Suppressor macrophage treated with lipopolysaccharide for 4 hours (primary cell): ENCODE data around the gene PLIN1.
A peak's percentile ranks its signal among the peaks of the same experiment; 100 is the strongest.

Source experiments
- DNase-seq: peaks from one replicate; pipeline ENCODE4 v3.0.0-alpha.2; 2020

PLIN1 gene

DNA sequence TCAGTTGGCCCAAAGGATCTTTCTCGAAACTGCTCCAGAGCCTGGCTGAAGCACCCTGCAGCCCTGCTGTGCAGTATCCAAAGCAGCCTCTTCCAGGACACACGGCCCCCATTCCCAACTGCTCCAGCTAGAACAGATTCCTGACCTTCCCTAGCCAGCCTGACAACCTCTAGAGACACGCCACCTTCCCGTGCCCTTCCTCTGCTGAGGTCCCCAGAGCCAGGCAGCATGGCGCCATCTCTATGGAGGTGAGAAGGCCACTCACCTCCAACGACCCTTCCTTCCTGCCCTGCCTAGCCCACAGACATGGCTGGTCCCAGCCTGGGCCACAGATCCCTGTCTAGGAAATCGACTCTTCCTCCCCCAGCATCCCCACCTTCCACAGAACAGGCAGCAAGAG lies 27.0 kb downstream of the PLIN1 start:
- DNase-seq, result no peak

DNA sequence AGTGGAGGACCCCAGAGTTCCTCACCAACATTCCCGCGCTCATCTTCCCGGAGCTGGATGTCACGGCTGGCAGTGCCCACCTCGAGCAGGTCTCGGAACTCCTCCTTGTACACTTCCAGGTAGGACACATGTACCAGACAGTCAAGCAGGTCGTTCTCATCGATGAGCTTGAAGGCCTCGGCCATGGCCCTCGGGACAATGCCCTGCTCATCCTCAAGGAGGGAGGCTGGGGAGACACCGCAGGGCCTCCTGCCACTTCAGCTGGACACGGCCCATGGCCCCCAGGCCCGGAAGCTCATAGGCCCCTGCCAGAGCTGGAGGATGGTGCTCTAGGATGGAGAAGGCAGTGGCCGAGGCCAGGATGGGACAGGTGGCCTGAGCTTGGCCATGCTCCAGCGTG lies 29.5 kb downstream of the PLIN1 start:
- DNase-seq, result no peak

DNA sequence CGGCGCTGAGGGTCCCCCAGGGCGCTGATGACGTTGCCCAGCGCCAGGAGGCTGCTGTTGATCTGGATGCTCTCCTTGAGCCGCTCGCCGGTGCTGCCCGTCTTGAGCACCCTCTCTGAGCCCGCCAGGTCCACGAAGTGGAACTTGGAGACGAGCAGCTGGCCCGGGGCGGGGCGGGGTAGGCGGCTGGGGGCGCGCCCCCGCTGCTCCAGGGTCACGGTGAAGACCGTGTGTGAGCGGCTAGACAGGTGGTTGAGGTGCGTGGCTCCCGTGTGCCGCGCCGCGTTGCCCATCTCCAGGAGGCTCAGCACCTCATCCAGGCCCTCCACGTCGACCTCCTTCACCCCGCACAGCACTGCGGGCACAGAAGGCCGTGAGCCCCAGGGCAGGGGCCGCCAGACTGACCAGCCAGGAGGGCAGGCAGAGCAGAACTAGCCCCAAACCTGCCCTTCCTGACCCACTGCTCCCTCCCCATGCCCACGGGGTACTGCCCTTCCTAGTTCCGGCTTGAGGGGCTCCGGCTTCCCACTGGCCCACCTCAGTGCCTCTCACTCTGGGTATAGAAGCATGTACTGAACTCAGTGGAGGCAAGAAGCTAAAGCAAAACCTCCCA lies 30.0 kb downstream of the PLIN1 start:
- DNase-seq, result no peak

DNA sequence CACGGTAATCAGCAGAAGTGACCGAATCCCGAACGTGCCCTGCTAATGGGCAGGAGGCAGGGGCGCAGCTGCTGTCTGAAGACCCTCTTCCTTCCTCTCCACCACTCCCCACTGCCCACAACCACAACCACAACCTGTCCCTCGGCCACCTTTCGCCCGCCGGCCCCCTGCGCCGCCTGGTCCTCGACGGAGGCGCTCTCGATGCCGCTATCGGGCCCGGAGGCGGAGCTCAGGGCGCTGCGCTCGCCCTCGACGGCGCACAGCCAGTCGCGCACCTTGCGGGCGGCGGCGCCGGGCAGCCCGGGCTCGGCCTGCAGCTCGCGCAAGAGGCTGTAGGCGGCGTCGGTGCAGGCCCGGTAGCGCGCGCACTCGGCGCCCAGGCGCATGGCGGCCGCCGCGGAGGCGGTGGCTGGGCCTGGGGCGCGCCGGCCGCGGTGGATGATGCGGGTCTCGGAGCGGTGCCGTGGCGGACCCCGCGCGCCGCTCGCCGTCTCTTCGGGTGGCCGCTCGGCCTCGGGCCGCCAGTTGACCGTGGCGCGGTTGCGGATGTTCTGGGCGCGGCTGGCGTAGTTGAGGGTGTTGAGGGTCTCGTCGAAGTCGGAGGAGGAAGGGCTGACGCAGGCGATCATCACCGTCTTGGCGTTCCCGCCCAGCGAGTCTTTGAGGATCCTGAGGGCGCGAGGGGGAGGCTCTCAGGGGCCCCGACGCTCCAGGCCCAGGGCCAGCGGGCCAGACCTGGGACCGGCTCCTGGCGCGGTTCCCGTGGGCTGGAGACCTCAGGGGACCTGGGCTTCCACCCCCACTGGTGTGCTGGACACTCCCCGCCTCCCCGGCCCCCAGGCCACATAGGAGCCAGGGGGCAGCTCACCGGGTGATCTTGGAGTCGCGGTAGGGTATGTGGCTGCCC lies 30.8 kb downstream of the PLIN1 start:
- no peak for DNase-seq

DNA sequence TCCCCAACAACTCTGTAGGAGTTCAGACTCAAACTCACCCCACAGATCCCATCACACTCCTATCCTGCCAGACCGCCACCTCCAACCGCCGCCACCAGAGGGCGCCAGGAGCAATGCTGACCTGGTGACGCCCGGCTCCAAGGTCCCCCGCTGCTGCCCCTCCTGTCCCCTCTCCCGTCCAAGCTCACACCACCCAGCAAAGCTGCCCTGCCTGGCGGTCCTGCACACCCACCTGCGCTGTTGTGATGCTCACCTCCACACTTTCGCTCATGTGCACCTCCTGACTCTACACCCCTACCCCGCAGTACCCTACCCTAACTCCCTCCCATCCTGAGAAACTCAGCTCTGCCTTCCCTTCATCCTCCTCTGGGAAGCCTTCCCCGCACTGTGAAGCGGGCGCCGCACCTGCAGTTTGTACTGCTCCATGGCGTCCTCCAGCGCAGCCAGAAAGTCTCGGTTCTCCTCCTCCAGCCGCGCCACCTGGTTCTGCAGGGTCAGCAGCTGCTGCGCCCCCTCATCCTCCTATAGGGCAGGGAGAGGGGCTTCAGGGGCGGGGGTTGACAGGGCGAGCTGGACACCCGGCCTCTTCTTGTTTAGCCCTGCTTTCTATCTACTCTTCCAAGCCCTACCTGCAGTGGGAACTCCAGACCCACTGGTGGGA lies 31.8 kb downstream of the PLIN1 start:
- DNase-seq, result peak; percentile 71

DNA sequence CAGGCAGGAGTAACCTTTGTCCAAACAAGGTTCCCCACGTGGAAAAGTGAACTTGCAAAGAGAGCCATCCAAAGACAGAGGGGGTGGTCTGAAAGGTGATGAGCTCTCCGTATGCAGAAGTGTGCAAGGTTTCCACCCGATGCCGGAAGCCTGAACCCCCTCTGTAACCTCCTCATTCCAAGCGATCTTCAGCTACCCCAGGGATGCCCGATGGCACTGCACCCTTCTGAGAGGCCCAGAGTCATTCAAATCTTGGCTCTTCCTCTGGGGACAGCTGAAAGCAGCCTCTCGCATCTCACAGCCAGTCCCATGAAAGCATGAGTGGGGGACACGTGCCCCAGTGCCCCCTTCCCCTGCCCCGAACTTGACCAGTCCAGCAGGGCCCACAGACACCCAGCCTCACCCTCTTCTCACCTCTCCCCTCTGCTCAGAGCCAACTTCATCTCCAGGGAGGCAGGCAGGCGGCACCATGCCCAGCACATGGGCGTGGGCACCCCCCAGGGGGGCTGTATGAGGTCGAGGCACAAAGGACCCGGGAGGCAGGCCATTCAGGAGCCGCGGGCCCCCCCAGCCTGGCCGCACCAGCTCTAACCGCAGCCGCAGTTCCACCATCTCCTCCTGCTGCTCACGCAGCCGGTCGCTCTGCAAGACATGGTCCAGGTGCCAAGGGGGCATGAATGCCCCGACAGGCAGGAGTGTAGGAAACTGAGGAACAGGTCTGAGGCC lies 32.6 kb downstream of the PLIN1 start:
- no peak for DNase-seq

DNA sequence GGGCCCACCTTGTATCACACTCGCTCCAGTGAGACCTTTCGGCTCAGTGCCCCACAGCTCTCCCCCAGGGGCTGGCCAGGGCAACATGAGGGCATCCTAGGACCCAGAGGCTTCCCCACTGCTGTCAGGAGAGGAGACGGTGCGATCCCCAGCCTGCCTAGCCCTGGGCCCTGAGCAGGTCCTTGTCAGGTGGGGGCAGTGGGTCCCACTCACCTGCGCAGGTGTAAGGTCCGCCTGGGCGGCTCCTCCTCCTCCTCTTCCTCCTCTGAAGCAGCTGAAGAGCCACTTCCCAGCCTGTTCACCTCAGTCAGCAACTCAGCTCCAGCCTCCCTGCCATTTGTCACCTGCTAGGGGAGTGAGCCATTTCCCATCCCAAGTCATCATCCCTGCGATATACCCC lies 33.5 kb downstream of the PLIN1 start:
- DNase-seq, result no peak

DNA sequence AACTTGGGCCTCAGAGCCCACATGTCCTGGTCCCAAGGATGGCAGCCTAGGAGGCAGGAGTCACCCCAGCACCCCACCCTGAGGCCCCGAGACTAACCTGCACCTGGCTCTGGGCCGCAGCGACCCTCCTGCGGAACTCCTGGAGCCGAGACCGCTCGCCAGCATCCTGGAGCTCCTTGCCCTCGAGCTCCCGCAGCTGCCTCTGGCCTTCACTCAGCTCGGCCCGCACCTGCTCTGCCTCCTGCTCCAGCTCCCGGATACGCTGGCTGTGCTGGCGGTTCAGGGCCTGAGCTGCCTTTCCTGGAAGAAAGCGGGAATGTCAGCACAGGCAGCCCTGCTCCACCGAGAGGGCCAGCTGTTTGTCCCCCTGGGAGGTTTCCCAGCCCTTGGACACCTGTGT lies 37.1 kb downstream of the PLIN1 start:
- DNase-seq, result no peak

DNA sequence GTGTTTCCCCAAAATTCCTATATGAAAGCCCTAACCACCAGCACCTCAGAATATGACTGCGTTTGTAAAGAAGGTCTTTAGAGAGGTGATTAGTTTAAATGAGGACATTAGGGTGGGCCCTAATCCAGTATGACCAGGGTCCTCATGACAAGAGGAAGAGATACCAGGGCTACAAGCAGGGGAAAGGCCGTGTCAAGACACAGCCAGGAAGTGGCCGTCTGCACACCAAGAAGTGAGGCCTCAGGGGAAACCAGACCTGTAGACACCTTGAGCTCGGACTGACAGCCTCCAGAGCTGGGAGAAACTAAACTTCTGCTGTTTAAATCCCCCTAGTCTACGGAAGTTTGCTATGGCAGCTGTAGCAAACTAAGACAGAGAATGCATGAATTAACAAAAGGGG lies 38.1 kb downstream of the PLIN1 start:
- DNase-seq, result no peak

DNA sequence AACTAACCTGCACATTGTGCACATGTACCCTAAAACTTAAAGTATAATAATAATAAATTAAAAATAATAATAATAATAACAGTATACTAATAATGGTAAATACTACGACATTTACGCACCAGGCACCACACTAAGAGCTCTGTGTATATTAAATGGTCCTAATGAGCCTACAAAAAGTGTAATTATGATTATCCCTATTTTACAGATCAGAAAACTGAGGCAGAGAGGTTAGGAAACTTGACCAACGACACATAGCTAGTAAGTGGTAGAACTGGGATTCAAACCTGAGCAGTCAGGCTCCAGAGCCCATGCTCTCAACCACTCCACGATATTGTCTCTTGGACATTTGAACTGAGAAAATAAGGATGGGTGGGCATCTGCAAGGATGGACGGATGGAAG lies 38.9 kb downstream of the PLIN1 start:
- DNase-seq, result no peak

DNA sequence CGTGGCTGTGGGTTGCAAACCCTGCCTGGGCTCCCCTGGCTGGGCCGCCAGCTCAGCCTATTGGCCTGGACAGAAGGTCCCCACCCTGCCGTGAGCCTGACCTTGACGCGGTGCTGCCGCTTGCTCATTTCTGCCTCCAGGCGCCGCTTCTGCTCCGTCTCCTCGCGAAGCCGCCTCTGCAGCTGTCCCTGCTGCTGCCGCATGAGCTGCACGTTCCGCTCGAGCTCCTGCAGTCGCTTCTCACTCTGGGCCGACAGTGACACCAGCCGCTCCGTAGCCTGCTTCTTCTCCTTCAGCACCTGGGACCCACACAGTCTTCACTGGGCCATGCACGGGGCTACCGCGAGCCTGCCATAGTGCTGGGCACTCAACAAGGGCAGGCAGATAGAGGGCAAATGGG lies 45.6 kb downstream of the PLIN1 start:
- no peak for DNase-seq

DNA sequence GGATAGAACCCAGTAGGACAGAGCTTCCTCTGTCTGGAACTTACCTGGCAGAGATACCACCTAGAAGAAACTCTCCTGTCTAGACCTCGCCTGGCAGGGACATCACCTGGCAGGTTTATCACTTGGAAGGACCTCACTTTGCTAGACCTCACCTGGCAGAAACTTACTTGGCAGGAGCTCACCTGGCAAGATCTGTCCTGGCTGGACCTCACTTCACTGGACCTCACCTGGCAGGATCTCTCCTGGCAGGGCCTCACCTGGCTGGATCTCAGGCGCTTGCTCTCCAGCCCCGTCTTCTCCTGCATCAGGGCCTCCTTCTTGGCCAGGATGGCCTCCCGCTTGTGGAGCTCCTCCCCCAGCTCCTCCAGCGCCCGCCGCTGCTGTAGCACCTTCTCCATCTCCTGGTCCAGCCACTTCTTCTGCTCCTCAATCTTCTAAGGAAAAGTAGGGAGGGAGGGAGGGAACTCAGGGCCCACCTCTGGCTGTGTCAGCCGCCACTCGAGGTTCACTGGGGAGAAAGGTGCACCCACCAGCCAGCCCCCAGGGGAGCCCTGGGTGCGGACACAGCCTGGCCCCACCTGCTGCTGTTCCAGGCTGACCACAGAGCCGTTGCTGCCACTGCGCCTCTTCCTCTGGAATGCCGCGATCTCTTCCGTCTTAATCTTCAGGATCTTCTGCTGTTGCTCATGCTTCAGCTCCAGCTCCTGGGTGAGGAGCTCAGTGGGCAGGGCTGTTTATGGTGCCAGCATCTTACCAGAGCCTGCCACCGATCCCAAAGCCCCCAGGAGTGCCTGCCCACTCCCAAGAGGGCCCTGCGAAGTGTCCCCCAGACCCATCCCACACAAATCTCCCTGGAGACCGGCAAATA lies 46.4 kb downstream of the PLIN1 start:
- DNase-seq, result no peak

DNA sequence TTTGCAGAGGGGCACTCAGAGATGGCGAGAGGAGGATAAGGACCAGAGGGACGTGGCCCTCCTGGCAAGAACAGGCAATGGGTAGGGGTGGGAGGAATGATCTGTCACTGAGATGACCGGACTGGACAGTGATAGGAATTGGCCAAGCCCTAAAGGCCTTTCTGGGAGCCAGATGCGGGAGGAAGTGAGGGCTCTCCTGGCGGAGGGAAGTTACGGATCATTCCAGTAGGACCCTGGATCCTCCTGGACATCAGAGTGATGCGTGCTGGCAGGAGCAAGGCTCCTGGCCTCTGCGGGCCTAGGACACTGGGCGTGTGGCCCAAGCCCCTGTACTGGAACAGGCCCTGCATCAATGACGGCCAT lies 47.3 kb downstream of the PLIN1 start:
- no peak for DNase-seq

DNA sequence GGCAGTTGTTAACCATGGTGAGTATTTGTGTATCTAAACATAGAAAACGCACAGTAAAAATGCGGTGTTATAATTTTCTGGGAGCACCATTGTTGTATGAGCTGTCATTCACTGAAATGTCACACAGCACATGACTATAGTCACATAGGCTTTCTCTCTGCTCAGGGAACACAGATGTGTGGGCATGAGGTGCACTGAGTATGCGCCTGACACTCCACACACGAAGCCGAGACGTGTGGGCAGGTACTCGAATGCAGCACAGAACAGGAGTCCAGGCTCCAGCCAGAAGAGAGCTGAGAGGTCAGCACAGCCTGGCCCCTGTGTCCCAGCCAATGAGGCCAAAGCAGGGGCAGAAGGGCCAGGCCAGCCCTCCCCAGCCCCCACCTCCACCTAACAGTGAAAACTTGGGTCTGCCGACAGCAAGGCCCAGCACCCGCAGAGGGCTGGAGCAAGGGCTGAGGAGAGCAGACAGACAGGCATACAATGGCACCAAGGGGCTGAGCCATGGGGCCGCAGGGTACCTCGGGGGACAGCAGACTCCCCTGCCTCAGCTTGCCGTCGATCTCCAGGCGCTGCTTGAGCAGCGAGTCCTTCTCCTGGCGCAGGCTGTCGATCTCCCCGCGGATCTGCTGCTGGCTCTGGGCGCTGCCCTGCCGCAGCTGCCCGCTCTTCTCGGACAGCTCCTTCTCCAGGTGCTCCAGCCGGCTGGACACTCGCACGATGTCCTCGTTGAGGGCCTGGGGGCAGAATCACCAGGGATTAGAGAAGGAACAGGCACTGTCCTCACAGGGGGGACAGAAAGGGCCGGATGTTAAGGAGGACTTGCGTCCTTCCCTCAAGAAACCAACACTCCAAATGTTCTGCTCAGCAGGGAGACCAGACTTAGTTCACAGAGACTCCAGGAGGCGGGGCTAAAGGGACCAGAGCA lies 47.9 kb downstream of the PLIN1 start:
- no peak for DNase-seq

DNA sequence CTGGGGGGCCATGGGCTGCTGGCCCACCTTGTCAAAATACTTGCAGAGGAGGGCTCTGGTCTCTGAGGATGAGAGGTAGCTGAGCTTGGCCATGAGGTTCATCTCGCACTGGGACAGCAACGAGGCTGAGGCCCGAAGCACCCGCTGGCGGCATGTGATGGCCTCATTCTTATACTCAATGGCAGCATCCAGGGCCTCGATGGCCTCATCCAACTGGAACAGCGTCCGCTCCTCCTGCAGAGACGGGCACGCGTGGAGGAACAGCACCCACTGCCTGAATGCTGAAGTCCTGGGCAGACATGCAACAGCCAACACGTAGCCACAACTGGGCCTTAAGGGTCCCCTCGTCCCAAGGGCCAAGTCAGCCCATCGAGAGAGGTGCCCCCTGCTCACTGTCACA lies 48.9 kb downstream of the PLIN1 start:
- no peak for DNase-seq

DNA sequence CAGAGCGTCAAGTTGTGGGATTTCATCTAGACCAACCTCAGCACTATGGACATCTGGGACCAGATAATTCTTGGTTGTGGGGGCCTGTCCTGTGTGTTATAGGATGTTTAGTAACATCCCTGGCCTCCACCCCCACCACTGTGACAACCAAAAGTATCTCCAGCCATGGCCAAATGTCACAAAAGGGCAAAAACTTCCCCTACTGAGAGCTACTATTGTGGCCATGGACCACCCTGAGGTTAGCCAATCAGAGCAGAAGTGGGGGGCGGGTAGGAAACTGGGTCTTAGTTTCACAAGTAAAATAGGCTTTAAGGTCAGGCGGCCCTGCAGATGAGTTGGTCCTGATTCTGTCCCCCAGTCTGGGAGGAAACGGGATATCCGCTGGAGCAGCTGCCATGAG lies 49.3 kb downstream of the PLIN1 start:
- no peak for DNase-seq

DNA sequence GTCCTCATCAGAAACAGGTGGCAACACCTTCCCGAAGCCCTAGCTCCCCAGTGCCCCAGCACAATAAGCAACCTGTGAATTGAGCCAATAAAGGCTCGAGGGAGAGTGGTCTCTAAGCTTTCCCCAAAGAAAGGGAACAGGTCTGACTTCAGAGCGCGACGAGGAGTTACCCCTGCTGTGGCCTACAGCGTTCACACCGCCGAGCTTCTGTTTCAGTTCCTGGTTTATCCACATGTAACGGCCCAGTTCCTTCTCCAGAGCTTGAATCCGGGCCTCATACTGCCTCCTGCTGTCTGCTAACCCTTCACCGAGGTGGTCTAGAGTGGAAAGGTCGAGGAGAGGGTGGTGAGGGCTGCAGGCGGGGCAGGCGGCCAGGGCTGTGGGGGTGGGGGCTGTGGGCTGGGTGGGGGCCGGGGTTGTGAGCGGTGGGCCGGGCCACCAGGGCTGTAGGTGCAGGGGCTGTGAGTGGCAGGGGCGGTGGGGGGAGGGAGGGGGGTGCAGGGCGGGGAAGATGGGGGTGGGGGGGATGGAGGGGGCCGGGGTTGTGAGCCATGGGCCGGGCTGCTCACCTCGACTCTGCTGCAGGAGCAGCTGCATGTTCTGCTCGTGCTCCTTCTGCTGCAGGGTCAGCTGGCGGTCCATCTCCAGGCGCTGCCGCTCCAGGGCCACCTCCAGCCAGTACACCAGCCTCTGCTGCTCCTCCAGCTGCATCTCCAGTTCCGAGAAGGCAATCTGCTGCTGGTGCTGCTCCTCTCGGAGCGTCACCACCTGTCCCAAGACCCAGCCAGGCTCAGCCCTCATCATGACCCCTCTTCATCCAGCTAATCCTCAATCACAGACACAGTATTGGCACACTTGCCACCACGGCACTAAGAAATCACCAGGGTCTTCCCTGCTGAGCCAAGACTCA lies 50.1 kb downstream of the PLIN1 start:
- peak; percentile 32 for DNase-seq

DNA sequence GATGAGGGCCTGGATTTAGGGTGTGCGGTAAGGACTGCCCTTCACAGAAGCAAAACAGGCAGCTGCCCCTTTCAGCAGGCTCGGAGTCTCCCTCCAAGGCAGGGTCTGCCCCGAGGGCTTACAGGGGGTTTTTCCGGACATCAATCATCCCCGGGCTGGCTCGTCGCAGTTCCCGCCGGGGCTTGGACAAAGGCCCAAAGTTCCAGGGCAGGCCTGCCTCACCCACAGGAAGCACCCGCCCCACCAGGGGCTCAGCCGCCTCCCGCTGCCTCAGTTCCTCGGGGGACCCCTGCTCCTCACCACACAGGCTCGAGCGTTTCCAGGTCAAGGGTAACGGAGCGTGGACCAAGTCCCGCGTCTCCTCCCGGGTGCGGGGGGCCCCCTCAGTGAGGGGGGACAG lies 50.9 kb downstream of the PLIN1 start:
- DNase-seq, result no peak

DNA sequence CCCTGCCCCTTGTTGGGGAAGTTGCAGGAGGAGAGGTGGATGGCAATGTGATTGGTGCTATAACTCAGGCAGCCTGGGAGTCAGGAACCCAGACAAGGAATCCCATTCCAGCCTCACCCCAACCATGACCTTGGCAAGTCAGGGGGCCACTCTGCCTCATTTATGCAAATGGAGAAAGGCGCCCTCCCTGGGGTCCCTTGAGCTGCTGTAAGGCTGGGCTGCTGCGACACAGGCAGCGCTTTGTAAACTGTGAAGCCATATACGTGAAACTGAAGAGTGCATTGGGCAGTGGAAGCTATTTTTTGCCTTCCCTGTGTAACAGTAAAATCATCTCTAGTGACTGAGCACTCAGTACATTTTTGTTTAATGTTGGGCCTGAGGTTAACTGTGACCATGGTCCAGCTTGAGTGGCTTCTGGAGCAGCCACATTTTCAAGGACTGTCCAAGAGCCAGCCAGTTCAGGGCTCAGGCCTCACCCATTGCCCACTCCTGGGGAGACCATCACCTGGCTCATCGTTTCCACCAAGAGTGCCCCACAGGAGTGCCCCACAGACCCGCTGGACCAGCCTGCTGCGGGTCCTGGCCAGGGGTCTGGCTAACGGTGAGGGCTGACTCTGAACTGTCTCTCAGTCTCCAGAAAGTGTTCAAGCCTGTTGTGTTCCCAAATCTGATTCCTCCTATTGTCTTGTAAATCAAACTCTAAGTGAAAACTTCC lies 51.8 kb downstream of the PLIN1 start:
- DNase-seq, result no peak

DNA sequence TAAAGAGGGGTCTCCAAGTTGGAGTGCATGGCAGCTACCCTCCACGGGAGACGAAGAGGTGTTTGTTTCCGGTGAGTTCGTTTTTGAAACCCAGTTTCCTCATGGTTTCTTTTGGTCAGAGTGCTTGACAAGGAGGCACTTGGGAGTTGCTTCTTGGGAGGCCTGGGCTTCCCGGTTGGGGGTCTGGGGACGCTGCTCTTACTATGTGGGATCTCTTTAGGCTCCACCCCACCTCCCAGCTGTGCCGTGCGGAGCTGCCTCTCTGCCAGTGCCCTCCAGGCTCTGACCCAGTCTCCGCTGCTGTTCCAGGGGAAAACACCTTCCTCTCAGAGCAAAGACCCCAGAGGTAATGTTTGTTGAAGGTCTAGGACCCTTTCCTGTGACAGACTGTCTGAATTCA lies 53.5 kb downstream of the PLIN1 start:
- DNase-seq, result no peak
